HepG2 (cell line): Measurements from ENCODE around the gene AHSA1. TPM values are rescaled to one million over a fixed set of nuclear protein-coding genes. Genes with fewer than 3 reads are reported as not detected.

Source experiments
- BCLAF1 ChIP-seq: fragments of 450-650 bp; IDR thresholded peaks from 2 replicates; pipeline ENCODE4 v1.6.1; 2017; ENCODE audit warnings: mild to moderate bottlenecking
- FOXO4 ChIP-seq: sonication (generic); formaldehyde crosslinking; conservative IDR thresholded peaks from 2 replicates; pipeline ENCODE4 v1.8.1; 2023; ENCODE audit warnings: missing genetic modification reagents
- HNF4G ChIP-seq, 2 experiments: sonication (generic) in 1 of 2; formaldehyde crosslinking in 1 of 2; IDR thresholded peaks; 2 replicates each; pipeline versions ENCODE4 v1.4.0 to v1.6.1; 2011 to 2020; ENCODE audit warnings: borderline replicate concordance in 2 of 2, low read depth in 2 of 2, mild to moderate bottlenecking in 2 of 2, low read length in 1 of 2, missing genetic modification reagents in 1 of 2, moderate library complexity in 1 of 2
- POGZ ChIP-seq: sonication (generic); formaldehyde crosslinking; IDR thresholded peaks from 2 replicates; pipeline ENCODE4 v1.4.0; 2020; ENCODE audit warnings: mild to moderate bottlenecking, missing genetic modification reagents
- PRDM15 ChIP-seq: sonication (generic); formaldehyde crosslinking; IDR thresholded peaks from 2 replicates; pipeline ENCODE4 v1.4.0; 2020; ENCODE audit warnings: missing genetic modification reagents
- RBAK ChIP-seq: sonication (generic); formaldehyde crosslinking; IDR thresholded peaks from 2 replicates; pipeline ENCODE4 v1.5.1; 2020; ENCODE audit warnings: mild to moderate bottlenecking, missing genetic modification reagents
- SMAD9 ChIP-seq: sonication (generic); formaldehyde crosslinking; IDR thresholded peaks from 2 replicates; pipeline ENCODE4 v1.5.1; 2020; ENCODE audit warnings: mild to moderate bottlenecking, missing genetic modification reagents
- SOX6 ChIP-seq, 2 experiments: fragments of 450-650 bp in 1 of 2; sonication (generic) in 1 of 2; formaldehyde crosslinking in 1 of 2; IDR thresholded peaks; 2 replicates each; pipeline versions ENCODE4 v1.4.0 to v1.6.1; 2017 to 2020; ENCODE audit warnings: antibody characterized with exemption in 1 of 2, mild to moderate bottlenecking in 1 of 2, missing genetic modification reagents in 1 of 2
- TBL1XR1 ChIP-seq: fragments of 150-350 bp; IDR thresholded peaks from 2 replicates; pipeline ENCODE4 v1.6.1; 2014; ENCODE audit warnings: borderline replicate concordance, low read length; ENCODE audit not compliant: partially characterized antibody
- TSC22D2 ChIP-seq: sonication (generic); formaldehyde crosslinking; IDR thresholded peaks from 2 replicates; pipeline ENCODE4 v1.5.1; 2020; ENCODE audit warnings: missing genetic modification reagents, mild to moderate bottlenecking, borderline replicate concordance
- ZFAT ChIP-seq: sonication (generic); formaldehyde crosslinking; conservative IDR thresholded peaks from 2 replicates; pipeline ENCODE4 v1.8.1; 2023; ENCODE audit warnings: missing genetic modification reagents, inconsistent platforms
- ZNF672 ChIP-seq: sonication (generic); formaldehyde crosslinking; IDR thresholded peaks from 2 replicates; pipeline ENCODE4 v1.8.1; 2022; ENCODE audit warnings: missing genetic modification reagents
- ZNF766 ChIP-seq: sonication (generic); formaldehyde crosslinking; IDR thresholded peaks from 2 replicates; pipeline ENCODE4 v1.5.0; 2020; ENCODE audit warnings: missing genetic modification reagents, borderline replicate concordance
- ZNF775 ChIP-seq: sonication (generic); formaldehyde crosslinking; IDR thresholded peaks from 2 replicates; pipeline ENCODE4 v1.4.0; 2020; ENCODE audit warnings: missing genetic modification reagents, mild to moderate bottlenecking, moderate library complexity, borderline replicate concordance
- polyA plus RNA-seq, 8 experiments: library from polyadenylated mRNA; depleted of rRNA in 3 of 8; stranded (reverse) in 7 of 8; unstranded in 1 of 8; fragments of >200 nt; fragmentation: Illumina TruSeq in 4 of 8; extraction: Trizol in 4 of 8; gene quantifications; 2 replicates each; pipeline versions ENCODE4 v1.2.1 to v1.2.3, GENCODE V29; 2011 to 2016; ENCODE audit warnings: low read depth in 4 of 8, missing spikeins in 1 of 8, mixed read lengths in 1 of 8; ENCODE audit not compliant: insufficient read depth in 1 of 8
- total RNA-seq, 5 experiments: library from RNA; depleted of rRNA; stranded (reverse); fragments of >200 nt; fragmentation: Illumina TruSeq; extraction: Trizol; gene quantifications; 2 replicates each; pipeline ENCODE4 v1.2.3, GENCODE V29; 2016; ENCODE audit warnings: low read depth in 1 of 5
- TF ChIP-seq, protein P1 (sequence below): sonication (generic); formaldehyde crosslinking; IDR thresholded peaks from 2 replicates; pipeline ENCODE4 v1.8.0; 2022; ENCODE audit warnings: missing genetic modification reagents, mild to moderate bottlenecking, moderate library complexity, borderline replicate concordance
- TF ChIP-seq, protein P2 (sequence below): sonication (generic); formaldehyde crosslinking; IDR thresholded peaks from 2 replicates; pipeline ENCODE4 v1.4.0; 2020; ENCODE audit warnings: missing genetic modification reagents

The AHSA1 gene
- total and polyA plus RNA-seq, 2 of the 13 experiments (the other 11 are each of a cell fraction or from before 2014, with no cell fraction given) = 113 to 241 TPM

GRCh38 chr14:77498120-77498979, 40.5 kb downstream of the AHSA1 start, which contains the start of gene ISM2 (continued):
- TF ChIP-seq BCLAF1 (no peak), ZNF766 (CRISPR knock-in tag) (0 out of 2 replicates have a peak, but pooled peaks have one; percentile 18), HNF4G (IDR thresholded peaks at IDR 0.05; ENCODE audit: borderline replicate concordance, low read depth, low read length) (no peak), HNF4G (CRISPR knock-in tag; IDR thresholded peaks at IDR 0.05; ENCODE audit: borderline replicate concordance, low read depth) (no peak), TBL1XR1 (no peak), SMAD9 (no peak), TSC22D2 (no peak), ZNF672 (CRISPR knock-in tag) (no peak), SOX6 (IDR thresholded peaks at IDR 0.05) (no peak), SOX6 (CRISPR knock-in tag; IDR thresholded peaks at IDR 0.05) (peak; percentile 30; the same call in 1 of the 2 replicates), PRDM15 (no peak; the same call in 1 of the 2 replicates), RBAK (CRISPR knock-in tag) (no peak), POGZ (0 out of 2 replicates have a peak, but pooled peaks have one; percentile 45), FOXO4 (CRISPR knock-in tag) (0 out of 2 replicates have a peak, but pooled peaks have one; percentile 73), ZFAT (CRISPR knock-in tag) (no peak; the same call in 1 of the 2 replicates), ZNF775 (no peak)
- TF ChIP-seq, protein P1, sequence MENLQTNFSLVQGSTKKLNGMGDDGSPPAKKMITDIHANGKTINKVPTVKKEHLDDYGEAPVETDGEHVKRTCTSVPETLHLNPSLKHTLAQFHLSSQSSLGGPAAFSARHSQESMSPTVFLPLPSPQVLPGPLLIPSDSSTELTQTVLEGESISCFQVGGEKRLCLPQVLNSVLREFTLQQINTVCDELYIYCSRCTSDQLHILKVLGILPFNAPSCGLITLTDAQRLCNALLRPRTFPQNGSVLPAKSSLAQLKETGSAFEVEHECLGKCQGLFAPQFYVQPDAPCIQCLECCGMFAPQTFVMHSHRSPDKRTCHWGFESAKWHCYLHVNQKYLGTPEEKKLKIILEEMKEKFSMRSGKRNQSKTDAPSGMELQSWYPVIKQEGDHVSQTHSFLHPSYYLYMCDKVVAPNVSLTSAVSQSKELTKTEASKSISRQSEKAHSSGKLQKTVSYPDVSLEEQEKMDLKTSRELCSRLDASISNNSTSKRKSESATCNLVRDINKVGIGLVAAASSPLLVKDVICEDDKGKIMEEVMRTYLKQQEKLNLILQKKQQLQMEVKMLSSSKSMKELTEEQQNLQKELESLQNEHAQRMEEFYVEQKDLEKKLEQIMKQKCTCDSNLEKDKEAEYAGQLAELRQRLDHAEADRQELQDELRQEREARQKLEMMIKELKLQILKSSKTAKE (CRISPR knock-in tag) = no peak; the same call in 1 of the 2 replicates
- TF ChIP-seq, protein P2, sequence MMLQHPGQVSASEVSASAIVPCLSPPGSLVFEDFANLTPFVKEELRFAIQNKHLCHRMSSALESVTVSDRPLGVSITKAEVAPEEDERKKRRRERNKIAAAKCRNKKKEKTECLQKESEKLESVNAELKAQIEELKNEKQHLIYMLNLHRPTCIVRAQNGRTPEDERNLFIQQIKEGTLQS (CRISPR knock-in tag) = no peak
